Left ventricle myocardium inferior (tissue), 1 donor: Measurements from ENCODE around the gene SHISA7. TPM values are rescaled to one million over a fixed set of nuclear protein-coding genes. Genes with fewer than 3 reads are reported as not detected.

Source experiments
- DNase-seq: peaks from one replicate; pipeline ENCODE4 v3.0.0-alpha.2; 2020
- H3K27ac ChIP-seq: fragments of 200-600 bp; replicated peaks from 2 replicates; pipeline ENCODE4 v1.8.0; 2021
- H3K27me3 ChIP-seq: fragments of 200-600 bp; 2 replicates; pipeline ENCODE4 v1.8.0; 2021; ENCODE audit warnings: low read depth
- H3K36me3 ChIP-seq: fragments of 200-600 bp; 2 replicates; pipeline ENCODE4 v1.8.0; 2021
- H3K4me1 ChIP-seq: fragments of 200-600 bp; 2 replicates; pipeline ENCODE4 v1.8.0; 2021
- H3K4me3 ChIP-seq: fragments of 200-600 bp; 2 replicates; pipeline ENCODE4 v1.8.0; 2021; ENCODE audit warnings: mild to moderate bottlenecking, moderate library complexity
- H3K9me3 ChIP-seq: fragments of 200-600 bp; replicated peaks from 2 replicates; pipeline ENCODE4 v1.8.0; 2021
- CTCF ChIP-seq: fragments of 200-600 bp; IDR thresholded peaks from 2 replicates; pipeline ENCODE4 v1.8.0; 2021; ENCODE audit warnings: antibody characterized with exemption, mild to moderate bottlenecking, borderline replicate concordance
- intact Hi-C: fragments of 100-400 bp; cut with micrococcal nuclease; formaldehyde crosslinking; loops from one replicate; pipeline ENCODE4 v1.11.0; 2022
- total RNA-seq: library from RNA; stranded (reverse); fragmentation: NEBNext Ultra II Directional; extraction: Animal tissue kit (Norgen Biotek cat#: 25700); gene quantifications from one replicate; pipeline ENCODE4 v1.2.1, GENCODE V29; 2021
- donor health status: DM: no; HTN: yes; CAD: no; lungs with severe emphysema.

SHISA7 gene
- total RNA-seq, 1 donor from 2014 or later = not detected

GRCh38 chr19:55486043-55486970, 43.2 kb upstream of the SHISA7 start:
- Histone ChIP-seq H3K4me3 (peak overlapping the region; percentile 80), H3K27me3 (peaks cover 11% of the 10 kb centered on the region), H3K36me3 (peaks cover 24% of the 10 kb centered on the region), H3K4me1 (peaks cover 62% of the 10 kb centered on the region), H3K27ac (peak overlapping the region; percentile 90), H3K9me3 (no peaks in the 10 kb centered on the region)
- no peak for DNase-seq
- intact Hi-C loops = no loop called here
- peak; percentile 44 for TF ChIP-seq CTCF

GRCh38 chr19:55485439-55486011, 42.4 kb upstream of the SHISA7 start:
- DNase-seq = no peak
- Histone ChIP-seq H3K36me3 (peaks cover 25% of the 10 kb centered on the region), H3K9me3 (no peaks in the 10 kb centered on the region), H3K4me1 (peaks cover 62% of the 10 kb centered on the region), H3K27me3 (peaks cover 7% of the 10 kb centered on the region), H3K4me3 (peak overlapping the region; percentile 80), H3K27ac (peak overlapping the region; percentile 90)
- no peak for TF ChIP-seq CTCF
- intact Hi-C loops = no loop called here

GRCh38 chr19:55484593-55485438, 41.7 kb upstream of the SHISA7 start, which contains the start of gene NAT14:
TSS of gene NAT14 (plus strand) at chr19:55485188. CDS start at chr19:55485709, 521 bp downstream.
- peak; percentile 54 for DNase-seq
- Histone ChIP-seq H3K4me1 (peaks cover 62% of the 10 kb centered on the region), H3K9me3 (no peaks in the 10 kb centered on the region), H3K4me3 (peak within 1 kb of the TSS; percentile 80), H3K27me3 (peaks cover 4% of the 10 kb centered on the region), H3K36me3 (peaks cover 25% of the 10 kb centered on the region), H3K27ac (peak within 1 kb of the TSS; percentile 90)
- intact Hi-C loops = no loop called here
- TF ChIP-seq CTCF = no peak

- H3K4me3 ChIP-seq = peak overlapping the region; percentile 80
- peaks cover 25% of the 10 kb centered on the region for H3K36me3 ChIP-seq
- DNase-seq = no peak
- TF ChIP-seq CTCF = no peak
- intact Hi-C loops = no loop called here
- no peaks in the 10 kb centered on the region for H3K9me3 ChIP-seq
- H3K27me3 ChIP-seq = no peaks in the 10 kb centered on the region
- H3K27ac ChIP-seq = peak overlapping the region; percentile 90
- H3K4me1 ChIP-seq = peaks cover 66% of the 10 kb centered on the region
Measured at GRCh38 chr19:55483706-55484592, 40.8 kb upstream of the SHISA7 start.
